BJ (cell line): ENCODE data around the gene MEGF8. TPM values are rescaled to one million over a fixed set of nuclear protein-coding genes. Genes with fewer than 3 reads are reported as not detected.
A peak's percentile ranks its signal among the peaks of the same experiment; 100 is the strongest.

Experiments
- CTCF ChIA-PET: fragments of 350-600 bp; formaldehyde crosslinking; extraction: SDS; loops from one replicate; lab custom pipeline; 2021; ENCODE audit warnings: antibody characterized with exemption, inconsistent platforms; lab: Yijun Ruan, JAX
- POLR2A ChIA-PET: fragments of 300-600 bp; sonication (Branson Sonifier 250); formaldehyde crosslinking; extraction: SDS; loops from one replicate; lab custom pipeline; 2021; ENCODE audit warnings: antibody characterized with exemption; lab: Charles Lee
- DNase-seq: peaks from one replicate; pipeline ENCODE4 v3.0.0-alpha.2; 2011; ENCODE audit warnings: low read depth
- H3K27me3 ChIP-seq: 2 replicates; pipeline ENCODE4 v1.6.0; 2011; ENCODE audit warnings: low read length; ENCODE audit not compliant: control insufficient read depth, insufficient read depth
- H3K36me3 ChIP-seq: 2 replicates; pipeline ENCODE4 v1.5.1; 2011; ENCODE audit warnings: low read length; ENCODE audit not compliant: control insufficient read depth, insufficient read depth
- H3K4me3 ChIP-seq: 2 replicates; pipeline ENCODE4 v1.5.1; 2011; ENCODE audit warnings: low read depth, mild to moderate bottlenecking, control low read depth, low read length
- polyA plus RNA-seq: library from polyadenylated mRNA; depleted of rRNA; stranded (reverse); fragments of >200 nt; gene quantifications from 2 replicates; pipeline ENCODE4 v1.2.3, GENCODE V29; 2011
- TF ChIP-seq, protein P1 (sequence below): IDR thresholded peaks from 2 replicates; pipeline ENCODE4 v1.5.1; 2011; ENCODE audit warnings: low read depth, mild to moderate bottlenecking, control low read depth, inconsistent platforms, low read length, moderate library complexity; ENCODE audit not compliant: insufficient read depth

Gene MEGF8
- polyA plus RNA-seq, 1 experiment, result 9.6 TPM

DNA sequence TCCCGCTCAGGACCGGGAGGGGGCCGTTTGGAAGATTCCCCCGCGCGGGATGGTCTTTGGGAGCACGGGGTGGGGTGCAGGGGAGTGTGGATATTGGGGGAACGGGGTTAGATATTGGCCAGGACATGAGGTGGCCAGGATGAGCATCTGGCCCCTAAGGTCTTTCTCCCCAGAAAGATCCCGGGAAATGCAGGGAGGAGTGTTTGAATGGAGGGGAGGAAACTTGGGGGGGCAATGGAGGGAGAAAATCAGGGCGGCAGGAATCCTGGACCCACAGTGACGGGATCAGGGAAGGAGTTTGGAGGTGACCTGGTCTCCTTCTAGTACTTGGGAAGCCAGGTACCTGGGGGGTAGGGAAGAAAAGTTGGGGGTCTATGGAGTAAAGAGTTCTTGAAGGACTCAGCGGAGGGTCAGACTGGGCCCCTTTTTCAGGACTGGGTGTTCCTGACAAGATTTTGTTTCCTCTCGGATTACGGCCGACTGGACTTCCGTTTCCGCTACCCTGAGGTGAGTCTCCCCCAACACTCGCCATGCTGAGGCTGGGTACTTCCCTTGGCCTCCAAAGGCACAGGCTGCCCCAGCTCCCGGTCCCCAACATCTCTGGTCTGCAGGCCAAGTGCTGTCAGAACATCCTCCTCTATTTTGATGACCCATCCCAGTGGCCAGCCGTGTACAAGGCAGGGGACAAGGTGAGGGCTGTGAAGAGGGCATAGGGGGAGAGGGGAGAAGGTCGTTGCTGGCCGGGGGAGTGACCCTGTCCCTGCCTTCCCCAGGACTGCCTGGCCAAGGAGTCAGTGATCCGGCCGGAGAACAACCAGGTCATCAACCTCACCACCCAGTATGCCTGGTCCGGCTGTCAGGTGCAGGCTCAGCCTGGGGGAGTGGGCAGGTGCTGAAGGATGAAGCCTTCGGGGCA, 11.3 kb upstream of the MEGF8 start:
- no peak overlapping the region for H3K4me3 ChIP-seq
- DNase-seq, result no peak
- ChIA-PET POLR2A (no interaction called here), CTCF (interaction anchor here (0.5 to 1.5 kb wide), 6 partner anchors 8 to 212 kb away, joined by 3 to 5 read pairs (median 3); no protein-coding TSS in a partner anchor)
- H3K27me3 ChIP-seq, result peaks cover 7% of the 10 kb centered on the region
- TF ChIP-seq, protein P1, sequence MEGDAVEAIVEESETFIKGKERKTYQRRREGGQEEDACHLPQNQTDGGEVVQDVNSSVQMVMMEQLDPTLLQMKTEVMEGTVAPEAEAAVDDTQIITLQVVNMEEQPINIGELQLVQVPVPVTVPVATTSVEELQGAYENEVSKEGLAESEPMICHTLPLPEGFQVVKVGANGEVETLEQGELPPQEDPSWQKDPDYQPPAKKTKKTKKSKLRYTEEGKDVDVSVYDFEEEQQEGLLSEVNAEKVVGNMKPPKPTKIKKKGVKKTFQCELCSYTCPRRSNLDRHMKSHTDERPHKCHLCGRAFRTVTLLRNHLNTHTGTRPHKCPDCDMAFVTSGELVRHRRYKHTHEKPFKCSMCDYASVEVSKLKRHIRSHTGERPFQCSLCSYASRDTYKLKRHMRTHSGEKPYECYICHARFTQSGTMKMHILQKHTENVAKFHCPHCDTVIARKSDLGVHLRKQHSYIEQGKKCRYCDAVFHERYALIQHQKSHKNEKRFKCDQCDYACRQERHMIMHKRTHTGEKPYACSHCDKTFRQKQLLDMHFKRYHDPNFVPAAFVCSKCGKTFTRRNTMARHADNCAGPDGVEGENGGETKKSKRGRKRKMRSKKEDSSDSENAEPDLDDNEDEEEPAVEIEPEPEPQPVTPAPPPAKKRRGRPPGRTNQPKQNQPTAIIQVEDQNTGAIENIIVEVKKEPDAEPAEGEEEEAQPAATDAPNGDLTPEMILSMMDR, result peak; percentile 35; the same call in 1 of the 2 replicates
- H3K36me3 ChIP-seq, result no peaks in the 10 kb centered on the region

DNA sequence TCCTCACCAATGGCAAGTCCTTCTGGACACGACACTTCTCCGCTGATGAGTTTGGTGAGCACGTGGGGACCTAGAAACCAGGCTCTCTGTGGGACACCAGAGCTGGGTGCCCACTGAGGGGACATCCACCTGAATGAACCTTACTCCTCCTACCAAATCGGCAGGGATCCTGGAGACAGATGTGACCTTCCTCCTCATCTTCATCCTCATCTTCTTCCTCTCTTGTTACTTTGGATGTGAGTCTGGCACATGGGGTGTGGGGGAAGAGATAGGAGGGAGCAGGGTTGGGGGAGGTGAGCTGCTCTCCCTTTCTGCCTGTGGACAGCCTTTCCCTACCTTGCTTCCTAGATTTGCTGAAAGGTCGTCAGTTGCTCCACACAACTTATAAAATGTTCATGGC, 10.4 kb upstream of the MEGF8 start:
- peaks cover 8% of the 10 kb centered on the region for H3K27me3 ChIP-seq
- DNase-seq, result no peak
- no peaks in the 10 kb centered on the region for H3K36me3 ChIP-seq
- POLR2A ChIA-PET, result no interaction called here
- TF ChIP-seq, protein P1, result no peak
- no peak overlapping the region for H3K4me3 ChIP-seq
- CTCF ChIA-PET, result interaction anchor here (0.5 to 1.5 kb wide), 3 partner anchors 8 to 260 kb away, joined by 3 to 5 read pairs (median 5); no protein-coding TSS in a partner anchor

DNA sequence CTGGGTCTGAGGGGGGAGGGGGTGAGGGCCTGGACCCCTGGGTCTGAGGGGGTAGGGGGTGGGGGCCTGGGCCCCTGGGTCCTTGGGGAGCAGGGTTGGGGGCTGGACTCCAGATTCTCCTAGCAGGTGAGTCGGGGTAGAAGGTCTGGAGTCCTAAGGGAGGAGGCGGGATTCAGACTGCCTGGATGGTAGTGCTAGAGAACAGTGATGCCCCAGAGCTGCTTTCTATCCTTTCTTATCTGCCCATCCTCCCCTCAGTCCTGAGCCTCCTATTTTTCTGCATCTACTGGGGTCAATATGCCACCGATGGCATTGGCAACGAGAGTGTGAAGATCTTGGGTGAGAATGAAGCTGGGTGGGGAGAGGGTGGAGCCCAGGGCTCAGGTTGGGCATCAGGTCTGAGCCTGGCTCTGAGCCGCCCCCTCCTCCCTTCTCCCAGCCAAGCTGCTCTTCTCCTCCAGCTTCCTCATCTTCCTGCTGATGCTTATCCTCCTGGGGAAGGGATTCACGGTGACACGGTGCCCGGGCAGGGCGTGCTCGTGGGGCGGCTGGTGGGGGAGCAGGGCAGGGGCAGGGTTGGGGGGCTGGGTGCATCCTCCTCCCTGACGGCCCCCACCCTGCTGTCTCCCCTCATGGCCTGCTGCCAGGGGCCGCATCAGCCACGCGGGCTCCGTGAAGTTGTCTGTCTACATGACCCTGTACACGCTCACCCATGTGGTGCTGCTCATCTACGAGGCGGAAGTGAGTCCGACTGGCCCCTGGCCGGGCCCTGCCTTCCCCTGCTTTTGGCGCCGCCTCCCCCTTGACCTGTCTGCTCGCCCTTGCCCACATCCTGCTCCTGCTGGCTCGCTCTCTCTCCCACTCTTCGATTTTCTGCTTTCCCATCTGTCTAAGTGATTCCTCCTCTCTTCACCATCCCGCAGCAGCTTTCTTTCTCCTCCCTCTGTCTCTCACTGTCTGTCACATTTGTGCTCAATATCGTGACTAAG, 8.9 kb upstream of the MEGF8 start:
- Histone ChIP-seq H3K27me3 (peaks cover 11% of the 10 kb centered on the region), H3K4me3 (no peak overlapping the region), H3K36me3 (no peaks in the 10 kb centered on the region)
- TF ChIP-seq, protein P1, result no peak
- no peak for DNase-seq
- ChIA-PET CTCF (interaction anchor here (1.0 kb wide), 2 partner anchors 14 to 203 kb away, joined by 3 read pairs; partner anchors contain the start of gene PAFAH1B3), POLR2A (interaction anchor here (0.6 kb wide), 1 partner anchor 59 kb away, joined by 13 read pairs; no protein-coding TSS in a partner anchor)

DNA sequence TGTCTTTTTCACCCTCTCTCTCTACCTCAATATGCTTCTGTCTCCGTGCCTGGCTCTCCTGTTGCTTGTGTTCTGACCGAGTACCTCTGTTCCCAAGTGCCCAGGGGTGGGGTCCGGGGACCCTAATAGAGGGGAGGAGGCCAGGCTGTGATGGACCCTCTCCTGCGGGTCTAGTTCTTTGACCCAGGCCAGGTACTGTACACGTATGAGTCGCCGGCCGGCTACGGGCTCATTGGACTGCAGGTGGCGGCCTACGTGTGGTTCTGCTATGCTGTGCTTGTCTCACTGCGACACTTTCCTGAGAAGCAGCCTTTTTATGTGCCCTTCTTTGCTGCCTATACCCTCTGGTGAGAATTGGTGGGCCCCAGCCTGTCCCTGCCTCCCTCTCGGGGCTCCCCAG, 7.9 kb upstream of the MEGF8 start:
- TF ChIP-seq, protein P1, result no peak
- Histone ChIP-seq H3K27me3 (peaks cover 13% of the 10 kb centered on the region), H3K4me3 (no peak overlapping the region), H3K36me3 (no peaks in the 10 kb centered on the region)
- POLR2A ChIA-PET, result no interaction called here
- CTCF ChIA-PET, result no interaction called here
- DNase-seq, result no peak
